Activated CD4-positive, alpha-beta T cell treated with anti-CD3 and anti-CD28 coated beads, Interleukin-10, Interleukin-2, amounts not matched to agents 100 ng/mL and 50 ng/mL, durations not matched to agents 16 hours and 8 hours (primary cell): ENCODE results near the gene MAP2K7.
"Not testable (repeated sequence)": the region's sequence is repeated elsewhere in the genome, so short reads cannot be mapped to it uniquely, and the experiment has no call there.

Experiments
- DNase-seq: peaks from one replicate; pipeline ENCODE4 v3.0.0-alpha.2; 2020

Gene MAP2K7

DNA sequence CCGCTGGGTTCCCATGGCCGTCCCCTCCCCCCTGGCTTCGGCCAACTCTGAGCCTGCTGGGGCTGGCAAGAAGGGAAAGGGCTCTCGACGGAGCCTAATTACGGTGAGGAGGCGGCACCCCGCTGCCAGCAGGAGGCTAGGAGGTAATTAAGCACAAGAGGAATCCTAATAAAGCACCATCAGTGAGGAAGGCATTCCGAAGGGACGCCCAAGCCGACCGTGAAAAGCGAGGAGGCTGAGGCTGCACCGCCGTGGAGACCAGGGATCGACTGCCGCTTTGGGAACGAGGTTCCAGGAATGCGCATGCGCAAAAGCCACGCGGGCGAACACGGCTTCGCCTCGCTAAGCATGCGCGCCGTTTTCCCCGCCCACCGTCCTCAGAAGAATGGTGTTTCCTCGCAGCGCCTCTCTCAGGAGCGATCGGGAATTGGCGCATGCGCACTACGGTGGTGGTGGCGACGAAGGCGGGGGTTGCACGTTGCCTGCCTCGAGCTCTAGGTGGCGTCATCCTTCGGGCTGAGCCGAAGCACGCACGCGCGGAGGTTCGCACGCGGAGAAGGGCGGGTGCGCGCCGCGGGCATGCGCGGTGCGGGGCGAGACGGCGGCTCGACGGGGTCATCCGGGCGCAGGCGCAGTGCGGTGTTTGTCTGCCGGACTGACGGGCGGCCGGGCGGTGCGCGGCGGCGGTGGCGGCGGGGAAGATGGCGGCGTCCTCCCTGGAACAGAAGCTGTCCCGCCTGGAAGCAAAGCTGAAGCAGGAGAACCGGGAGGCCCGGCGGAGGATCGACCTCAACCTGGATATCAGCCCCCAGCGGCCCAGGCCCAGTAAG is at the start of gene MAP2K7:
TSS of gene MAP2K7 (plus strand) at position 634 of the 830 bp plus-strand sequence. CDS start at position 702, 68 bp downstream.
- peak; percentile 100 for DNase-seq

DNA sequence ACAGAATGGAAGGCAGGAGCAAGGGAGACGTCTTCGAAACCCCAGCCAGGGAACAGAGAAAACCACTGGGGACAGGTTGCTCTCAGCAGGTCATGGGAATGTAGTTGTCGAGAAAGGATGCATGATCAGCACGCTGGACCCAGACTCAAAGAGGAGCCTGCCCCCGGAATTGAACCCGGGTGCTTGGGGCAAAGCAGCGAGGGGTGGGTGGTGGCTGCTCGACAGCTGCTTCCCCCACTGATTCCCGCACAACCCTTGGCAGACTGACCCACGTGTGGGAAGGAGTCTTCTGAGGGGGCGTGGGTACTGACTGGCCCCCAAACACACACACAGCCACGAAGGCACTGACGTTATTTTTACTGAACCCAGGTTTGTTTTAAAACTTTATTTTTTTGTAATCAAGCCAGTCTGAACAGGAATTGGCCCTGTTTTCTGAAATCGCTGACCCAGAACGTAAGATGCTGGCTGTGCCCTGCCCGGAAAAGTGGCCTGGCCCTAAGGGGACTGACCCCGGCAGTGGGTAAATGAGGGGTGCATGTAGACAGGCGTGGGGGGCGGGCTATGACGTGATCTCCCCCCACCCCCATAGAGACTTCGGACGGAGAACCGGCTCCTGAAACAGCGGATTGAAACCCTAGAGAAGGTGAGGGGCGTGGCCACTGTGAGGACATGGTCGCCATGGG is 48.1 kb upstream of the MAP2K7 start:
- DNase-seq = no peak

DNA sequence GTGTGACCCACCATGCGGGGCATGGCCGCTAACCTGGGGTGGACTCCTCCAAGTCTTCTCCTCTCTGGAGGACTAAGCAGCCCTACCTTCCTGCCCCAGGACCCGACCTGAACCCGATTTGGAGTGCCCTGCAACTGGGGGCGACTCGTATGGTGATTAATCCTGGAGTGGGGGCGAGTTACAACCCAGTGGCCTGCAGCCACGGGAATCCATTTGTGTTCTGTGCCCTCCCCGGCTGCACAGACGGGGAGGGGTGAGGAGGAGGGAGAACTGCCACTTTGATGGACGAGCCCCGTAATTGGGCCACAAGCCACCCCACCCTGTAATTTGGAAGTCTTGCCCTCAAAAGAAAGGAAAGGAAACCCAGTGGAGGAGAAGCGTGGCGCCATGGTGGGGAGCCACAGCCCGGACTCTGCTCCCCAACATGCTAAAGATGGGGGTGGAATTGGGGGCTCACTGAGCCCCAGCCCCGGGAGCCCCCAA is 47.5 kb upstream of the MAP2K7 start:
- DNase-seq = no peak

DNA sequence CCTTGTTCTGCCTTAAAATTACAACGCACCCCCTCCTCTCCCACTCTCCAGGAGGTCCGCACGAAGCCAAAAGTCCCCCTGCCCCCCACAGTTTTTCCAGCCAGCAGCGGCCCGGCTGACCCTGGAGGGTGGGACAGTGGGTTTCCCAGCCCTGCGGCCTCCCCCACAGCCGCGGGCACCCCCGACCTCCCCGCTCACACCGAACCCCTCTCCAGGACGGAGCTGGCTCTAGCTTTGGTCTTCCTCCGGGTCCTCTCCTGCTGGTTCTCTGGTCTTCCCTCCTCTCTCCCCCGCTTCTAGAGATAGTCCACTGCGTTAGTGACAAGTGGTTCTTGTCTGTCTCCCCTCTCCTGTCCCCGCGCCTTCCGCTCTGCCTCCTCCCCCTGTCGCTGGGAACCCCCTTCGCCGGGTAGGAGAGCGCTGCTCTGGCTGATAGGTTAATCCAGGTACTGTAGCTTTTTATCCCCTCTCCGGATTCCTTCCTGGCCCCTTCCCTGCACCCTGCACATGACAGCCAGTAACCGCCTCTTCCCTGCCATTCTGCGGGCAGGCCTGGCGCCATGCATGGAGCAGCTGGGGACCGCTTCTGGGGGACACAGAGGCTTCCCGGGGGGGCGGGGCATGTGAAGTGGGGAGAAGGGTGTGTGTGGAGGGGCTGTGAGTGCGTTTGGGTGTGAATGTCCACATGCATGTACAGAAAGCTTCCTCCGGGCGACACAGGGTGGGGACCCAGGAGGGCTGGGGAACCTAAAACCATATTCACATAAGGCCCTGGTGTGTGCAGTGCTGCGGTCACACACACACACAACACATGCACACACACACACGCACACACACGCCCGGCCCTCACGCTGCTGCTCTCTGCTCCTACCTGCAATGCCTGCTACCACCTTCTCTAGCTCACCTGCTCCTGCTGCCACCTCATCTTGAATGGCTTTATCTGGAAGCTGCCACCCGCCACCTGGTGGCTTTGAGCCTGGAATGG is 46.7 kb upstream of the MAP2K7 start:
- no peak for DNase-seq

DNA sequence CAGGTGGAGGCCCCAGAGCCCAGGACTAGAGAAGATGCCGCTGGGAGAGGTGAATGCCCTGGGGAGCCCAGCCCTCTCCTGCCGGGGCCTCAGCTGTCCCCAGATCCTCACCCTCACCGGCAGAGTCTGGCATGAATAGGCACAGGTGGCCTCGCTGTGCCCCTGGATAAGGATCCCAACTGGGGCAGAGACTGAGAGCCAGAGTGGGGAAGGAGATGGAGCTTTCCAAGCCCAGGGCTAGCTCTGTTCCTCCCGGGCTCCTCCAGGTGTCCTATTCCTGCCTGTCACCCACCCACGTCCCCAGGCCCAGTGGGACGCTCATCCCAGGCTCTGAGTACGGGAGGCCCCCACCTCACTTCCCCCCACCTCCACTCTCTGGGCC is 46.0 kb upstream of the MAP2K7 start:
- DNase-seq = no peak

DNA sequence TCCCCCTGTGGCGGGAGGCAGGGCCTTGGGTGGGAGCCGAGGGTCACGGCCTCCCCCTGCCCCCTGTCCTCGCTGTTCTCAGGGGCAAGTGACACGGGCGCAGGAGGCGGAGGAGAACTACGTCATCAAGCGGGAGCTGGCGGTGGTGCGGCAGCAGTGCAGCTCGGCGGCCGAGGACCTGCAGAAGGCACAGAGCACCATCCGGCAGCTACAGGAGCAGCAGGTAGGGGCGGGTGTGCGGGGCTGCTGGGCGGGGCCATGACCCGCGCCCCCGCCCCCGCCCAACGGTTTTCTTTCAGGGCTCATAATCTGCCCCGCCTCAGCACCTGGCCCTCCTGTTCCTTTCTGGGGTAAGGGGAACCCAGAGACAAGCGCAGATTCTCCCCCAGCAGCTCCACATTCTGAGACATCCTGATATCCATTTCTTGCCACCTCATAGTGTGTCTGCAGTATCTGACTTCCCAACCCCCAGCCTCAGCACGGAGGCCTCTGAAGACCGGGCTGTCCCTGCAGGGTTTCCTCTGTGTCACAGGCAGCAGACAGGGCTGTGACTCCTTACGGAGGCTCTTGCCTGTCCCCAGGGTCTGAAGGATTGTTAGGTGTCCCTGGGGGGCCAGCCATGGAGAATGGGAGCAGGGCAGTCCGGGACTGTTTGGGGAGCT is 45.4 kb upstream of the MAP2K7 start:
- DNase-seq = no peak

DNA sequence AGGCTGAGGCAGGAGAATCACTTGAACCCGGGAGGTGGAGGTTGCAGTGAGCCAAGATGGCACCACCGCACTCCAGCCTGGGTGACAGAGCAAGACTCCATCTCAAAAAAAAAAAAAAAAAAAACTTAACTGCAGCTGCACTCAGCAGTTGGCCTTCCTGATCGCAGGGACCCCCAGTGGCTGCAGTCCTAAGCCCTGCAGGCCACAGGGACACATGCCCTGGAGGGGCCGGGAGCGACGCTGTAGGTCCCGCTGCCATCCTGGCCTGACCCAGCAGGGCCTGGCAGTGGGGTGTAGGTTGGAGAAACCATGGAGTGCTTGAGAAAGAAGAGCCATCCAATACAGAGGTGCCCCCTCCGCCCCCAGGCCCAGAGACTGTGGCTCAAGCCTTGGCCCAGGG is 44.6 kb upstream of the MAP2K7 start:
- DNase-seq = not testable (repeated sequence)

DNA sequence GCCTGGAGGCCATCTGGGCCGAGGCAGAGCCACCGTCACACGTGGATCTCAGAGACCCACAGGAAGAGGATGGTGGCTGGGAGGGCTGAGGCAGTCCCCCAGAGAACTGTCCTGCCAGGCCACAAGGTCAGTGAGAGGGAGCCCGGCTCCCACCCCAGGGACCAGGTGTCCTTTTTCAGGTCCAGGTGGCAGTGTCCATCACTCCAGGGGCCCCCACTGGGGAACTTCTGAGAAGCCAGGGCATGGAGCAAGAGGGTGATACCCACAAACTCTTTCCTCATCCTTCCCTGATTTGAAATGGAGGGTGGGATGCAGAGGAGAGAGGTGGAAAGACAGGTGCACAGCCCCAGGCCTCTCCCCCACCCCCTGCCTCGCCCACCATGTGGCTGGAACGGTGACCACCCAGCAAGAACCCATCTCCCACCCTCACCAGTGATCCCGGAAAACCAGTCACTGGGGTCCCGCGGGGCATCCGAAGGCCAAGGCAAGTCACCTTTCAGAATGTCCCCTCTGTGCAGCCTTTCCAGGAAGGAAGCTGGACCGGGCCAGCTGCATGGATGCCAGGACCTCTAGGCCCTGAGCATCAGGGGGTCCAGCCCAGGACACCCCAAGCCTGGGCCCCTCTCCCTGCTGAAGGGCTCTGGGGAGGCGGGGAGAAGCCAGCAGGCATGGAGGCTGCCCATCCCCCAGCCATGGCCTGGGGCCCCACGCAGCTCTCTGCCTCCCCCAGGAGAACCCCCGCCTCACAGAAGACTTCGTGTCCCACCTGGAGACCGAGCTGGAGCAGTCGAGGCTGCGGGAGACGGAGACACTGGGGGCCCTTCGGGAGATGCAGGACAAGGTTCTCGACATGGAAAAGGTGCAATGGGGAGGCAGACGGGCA is 43.6 kb upstream of the MAP2K7 start:
- DNase-seq = no peak

DNA sequence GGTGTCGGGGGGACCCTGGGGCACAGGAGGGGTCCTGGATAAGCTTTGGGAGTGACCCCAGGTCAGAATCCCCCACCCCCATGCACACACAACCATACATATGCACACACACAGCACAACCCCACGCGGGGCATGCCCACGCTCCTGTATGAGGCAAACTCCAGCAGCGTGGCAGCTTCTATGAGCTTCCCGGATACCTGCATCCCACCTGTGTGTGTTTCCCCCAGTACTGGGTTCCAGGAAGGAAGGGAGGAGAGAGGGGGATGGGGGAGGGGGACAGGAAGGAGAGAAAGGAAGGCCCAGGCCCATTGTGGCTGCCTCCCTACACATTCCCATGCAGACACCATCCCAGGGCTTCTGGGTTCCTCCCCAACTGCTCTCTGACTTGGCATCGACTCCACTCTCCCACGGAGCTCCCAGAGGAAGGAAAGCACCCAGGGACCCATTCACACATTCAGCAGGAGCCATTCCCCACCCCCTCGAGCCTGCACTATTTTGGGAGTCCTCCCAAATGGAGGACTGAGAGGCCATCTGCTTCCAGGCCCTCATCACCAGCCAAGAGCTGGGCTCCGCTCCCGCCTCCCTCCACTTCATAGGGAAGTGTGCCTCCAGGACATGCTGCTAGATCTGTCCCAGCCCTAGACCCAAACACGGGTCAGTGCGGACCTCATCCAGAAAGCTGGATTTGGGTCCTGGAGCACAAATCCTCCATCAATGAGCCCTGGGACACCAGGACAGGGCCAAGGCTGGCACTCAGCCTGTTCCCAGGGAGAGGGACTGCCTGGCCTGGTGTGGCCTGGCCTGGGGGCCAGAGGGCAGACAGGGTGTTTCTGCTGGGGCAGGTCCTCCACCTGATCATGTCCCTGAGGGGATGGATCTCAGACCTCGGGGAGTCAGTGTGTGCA is 42.7 kb upstream of the MAP2K7 start:
- no peak for DNase-seq

DNA sequence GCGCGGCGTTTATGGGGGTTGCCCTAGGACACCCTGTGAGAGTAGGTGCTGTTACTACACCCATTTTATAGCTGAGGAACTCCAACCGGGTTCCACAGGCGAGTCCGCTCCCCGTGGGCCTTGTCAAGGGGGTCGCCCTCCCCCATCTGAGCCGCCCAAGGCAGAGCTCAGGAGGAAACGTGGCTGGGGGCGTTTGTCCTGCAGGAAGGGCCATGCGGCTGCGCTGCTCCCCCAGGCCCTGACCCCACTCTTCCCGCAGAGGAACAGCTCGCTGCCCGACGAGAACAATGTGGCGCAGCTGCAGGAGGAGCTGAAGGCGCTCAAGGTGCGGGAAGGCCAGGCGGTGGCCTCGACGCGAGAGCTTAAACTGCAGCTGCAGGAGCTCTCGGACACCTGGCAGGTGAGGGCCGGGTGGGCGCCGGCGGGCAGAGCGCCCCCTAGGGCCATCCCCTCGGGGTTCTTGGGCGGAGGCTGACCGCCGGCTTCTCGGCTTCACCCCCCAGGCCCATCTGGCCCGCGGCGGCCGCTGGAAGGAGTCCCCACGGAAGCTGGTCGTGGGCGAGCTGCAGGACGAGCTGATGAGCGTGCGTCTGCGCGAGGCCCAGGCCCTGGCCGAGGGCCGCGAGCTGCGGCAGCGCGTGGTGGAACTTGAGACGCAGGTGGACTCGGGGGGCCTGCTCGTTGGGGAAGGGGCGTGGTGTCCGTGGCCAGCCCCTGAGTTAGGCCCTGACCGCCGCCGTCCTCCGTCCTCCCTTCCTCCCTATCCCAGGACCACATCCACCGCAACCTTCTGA is 41.9 kb upstream of the MAP2K7 start:
- no peak for DNase-seq

DNA sequence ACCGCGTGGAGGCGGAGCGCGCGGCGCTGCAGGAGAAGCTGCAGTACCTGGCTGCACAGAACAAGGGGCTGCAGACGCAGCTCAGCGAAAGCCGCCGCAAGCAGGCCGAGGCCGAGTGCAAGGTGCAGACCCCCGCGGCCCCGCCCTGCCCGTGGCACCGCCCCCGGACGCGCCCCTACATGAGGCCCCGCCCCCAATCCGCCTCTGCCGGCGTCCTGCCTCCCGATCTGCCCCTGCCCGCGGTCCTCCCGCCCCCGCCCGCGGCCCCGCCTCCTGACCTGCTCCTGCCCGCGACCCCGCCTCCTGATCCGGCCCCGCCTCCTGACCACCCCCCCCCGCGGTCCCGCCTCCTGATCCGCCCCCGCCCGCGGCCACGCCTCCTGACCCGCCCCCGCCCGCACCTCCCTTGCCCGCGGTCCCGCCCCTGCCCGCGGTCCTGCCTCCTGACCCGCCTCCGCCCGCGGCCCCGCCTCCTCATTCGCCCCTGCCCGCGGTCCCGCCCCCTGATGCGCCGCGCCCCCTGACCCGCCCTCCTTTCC is 41.2 kb upstream of the MAP2K7 start:
- peak; percentile 80 for DNase-seq

DNA sequence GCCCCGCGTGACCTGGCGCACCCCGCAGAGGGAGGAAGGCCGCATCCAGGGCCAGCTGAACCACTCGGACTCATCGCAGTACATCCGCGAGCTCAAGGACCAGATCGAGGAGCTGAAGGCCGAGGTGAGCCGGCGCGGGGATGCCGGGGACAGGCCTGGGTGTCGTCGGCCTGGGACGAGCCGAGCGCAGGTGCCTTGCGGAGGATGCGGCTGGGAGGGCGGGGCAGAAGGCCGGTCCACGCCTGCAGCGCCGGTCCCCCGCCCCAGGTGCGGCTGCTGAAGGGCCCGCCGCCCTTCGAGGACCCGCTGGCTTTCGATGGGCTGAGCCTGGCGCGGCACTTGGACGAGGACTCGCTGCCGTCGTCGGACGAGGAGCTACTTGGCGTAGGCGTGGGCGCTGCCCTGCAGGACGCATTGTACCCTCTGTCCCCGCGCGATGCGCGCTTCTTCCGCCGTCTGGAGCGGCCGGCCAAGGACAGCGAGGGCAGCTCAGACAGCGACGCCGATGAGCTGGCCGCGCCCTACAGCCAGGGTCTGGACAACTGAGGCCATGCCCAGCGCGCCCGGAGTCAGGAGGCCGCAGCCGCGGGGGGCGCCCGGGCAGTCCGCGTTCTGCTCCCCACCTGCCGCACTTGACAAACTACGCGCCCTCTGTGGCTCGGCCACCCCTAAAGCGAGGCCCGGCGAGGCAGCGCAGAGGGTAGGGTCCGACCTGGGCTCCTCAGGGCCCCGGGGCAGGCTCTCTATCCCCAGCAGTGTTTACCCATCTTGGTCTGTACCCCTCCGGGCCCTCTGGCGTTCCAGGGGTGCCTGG is 40.3 kb upstream of the MAP2K7 start:
- no peak for DNase-seq

DNA sequence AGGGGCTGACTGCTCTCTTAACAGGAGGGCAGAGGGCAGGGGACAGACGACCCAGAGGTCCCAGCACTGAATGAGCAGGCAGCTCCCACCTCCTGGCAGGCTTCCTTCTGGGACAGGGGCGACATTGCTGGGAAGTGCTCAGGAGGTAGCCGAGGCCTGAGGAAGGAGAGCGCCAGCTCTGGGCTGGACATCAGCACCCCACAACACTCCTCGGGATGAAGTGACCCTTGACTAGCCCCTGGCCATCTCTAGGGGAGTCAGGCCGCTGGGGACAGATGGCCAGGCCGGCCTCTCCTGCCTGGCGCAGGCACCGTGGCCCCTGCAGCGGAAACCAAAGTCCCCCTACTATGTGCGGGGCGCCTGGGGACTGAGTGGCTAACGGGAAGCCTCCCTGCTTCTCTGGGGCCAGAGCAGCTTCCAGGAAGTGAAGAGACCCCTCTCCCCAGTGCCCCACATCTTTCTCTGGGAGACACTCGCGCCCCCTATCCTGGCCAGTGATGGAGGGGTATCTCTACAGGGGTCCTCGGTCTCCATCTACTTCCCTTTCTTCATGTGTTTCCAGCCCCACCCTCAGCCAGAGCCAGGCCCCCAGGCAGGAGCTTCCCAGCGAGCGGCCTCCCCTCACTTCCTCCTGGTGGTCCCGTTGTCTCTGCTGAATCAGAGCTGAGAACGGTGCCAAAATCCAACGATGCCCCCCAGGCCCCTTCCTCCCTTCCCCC is 39.5 kb upstream of the MAP2K7 start:
- DNase-seq = no peak

DNA sequence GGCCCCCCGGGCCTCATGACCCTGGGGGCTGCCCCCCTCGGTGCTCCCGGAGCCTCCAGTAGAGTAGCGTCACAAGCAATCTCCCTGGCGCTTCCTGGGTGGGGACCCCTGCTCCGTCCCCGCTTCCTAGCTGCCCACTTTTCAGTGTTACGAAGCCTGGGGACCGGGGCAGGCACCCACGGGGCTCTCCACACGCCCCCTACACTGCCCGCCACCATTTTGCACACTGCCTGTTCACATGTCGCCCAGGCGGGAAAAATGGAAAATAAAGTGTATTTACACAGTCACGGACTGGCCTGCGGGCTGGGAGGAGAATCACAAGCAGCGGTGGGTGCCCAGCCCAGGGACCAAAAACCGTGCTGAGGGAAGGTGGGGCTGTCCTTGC is 39.0 kb upstream of the MAP2K7 start:
- no peak for DNase-seq

DNA sequence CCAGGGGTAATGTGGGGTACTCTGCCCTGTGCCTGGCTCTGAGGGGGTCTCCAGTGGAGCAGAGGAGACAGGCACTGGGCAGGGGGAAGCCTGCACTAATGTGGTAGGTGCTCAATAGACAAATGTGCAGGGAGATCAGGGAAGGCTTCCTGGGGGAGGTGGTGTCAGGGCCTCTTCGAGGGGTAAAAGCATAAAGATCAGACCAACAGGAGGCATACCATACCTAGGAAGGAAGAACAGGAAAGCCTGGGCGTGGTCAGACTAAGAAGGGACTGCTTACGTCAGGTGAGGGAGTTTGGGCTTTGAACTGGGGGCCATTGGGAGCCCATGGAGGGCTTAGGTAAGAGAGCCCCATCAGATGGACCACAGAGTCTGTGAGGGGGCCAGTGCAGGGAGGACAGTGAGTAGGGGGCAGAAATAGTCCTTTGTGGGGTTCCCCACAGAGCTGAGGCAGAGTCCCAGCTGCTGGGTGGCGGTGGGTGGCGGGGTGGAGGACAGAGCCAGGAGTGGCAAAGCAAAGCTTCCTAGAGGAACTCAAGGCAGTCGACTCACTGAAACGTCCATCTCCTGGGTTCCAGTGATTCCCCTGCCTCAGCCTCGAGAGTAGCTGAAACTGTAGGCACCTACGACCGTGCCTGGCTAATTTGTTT is 38.3 kb upstream of the MAP2K7 start:
- no peak for DNase-seq

DNA sequence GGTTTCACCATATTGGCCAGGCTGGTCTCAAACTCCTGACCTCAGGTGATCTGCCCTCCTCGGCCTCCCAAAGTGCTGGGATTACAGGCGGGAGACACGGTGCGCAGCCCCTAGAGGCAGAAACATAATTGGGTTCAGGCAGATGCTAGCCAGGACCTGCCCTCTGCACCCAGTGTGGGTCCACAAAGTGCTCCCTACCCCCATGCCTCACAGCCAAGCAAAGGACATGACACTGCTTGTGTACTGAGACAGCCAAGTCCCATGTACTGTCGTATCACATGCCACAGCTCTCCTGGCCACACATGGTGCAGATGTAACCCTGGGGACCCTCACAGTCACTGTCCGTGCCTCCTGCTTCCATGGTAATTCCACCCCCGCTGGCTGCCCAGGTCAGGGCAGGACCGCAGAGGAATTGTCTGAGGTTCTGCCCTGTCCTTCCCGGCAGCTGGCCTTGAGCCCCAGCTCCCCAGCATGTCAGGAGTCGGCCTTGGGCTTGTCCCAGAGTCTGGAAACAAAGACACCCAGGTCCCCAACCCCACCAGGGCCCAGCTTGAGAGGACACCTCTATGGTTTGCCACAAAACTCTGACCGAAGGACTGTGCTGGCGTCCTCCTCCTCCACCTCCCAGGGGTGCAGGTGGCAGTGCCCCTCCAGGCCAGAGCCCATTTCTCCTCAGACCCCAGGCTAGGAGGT is 37.1 kb upstream of the MAP2K7 start:
- no peak for DNase-seq
